Suprapubic skin (tissue), 4 donors: ENCODE measurements around the gene TTC36. TPM values are rescaled to one million over a fixed set of nuclear protein-coding genes. Genes with fewer than 3 reads are reported as not detected.
"Not testable (repeated sequence)": the region's sequence is repeated elsewhere in the genome, so short reads cannot be mapped to it uniquely, and the experiment has no call there.

ENCODE experiments used
- DNase-seq, 2 donors: peaks; one replicate each; pipeline ENCODE4 v3.0.0-alpha.2; 2019; ENCODE audit warnings: low spot score in 2 of 2
- H3K27ac ChIP-seq: fragments of 200-600 bp; sonication (generic); one replicate; pipeline ENCODE4 v1.5.1; 2019
- H3K27me3 ChIP-seq: fragments of 200-600 bp; sonication (generic); one replicate; pipeline ENCODE4 v1.5.1; 2019
- H3K36me3 ChIP-seq: fragments of 200-600 bp; sonication (generic); one replicate; pipeline ENCODE4 v1.5.1; 2019
- H3K4me1 ChIP-seq: fragments of 200-600 bp; sonication (generic); one replicate; pipeline ENCODE4 v1.5.1; 2019
- H3K4me3 ChIP-seq: fragments of 200-600 bp; sonication (generic); one replicate; pipeline ENCODE4 v1.5.1; 2019; ENCODE audit warnings: mild to moderate bottlenecking
- H3K9me3 ChIP-seq: fragments of 200-600 bp; sonication (generic); one replicate; pipeline ENCODE4 v1.5.1; 2019
- EP300 ChIP-seq: sonication (generic); formaldehyde crosslinking; IDR thresholded peaks from one replicate; pipeline ENCODE4 v1.6.1; 2017; ENCODE audit warnings: antibody characterized with exemption
- POLR2A ChIP-seq, 2 donors: fragments of 450-650 bp; IDR thresholded peaks; one replicate each; pipeline ENCODE4 v1.6.1; 2017; ENCODE audit warnings: antibody characterized with exemption in 2 of 2, mild to moderate bottlenecking in 2 of 2, moderate library complexity in 2 of 2
- POLR2AphosphoS5 ChIP-seq, 3 donors: sonication (generic); formaldehyde crosslinking; IDR thresholded peaks; one replicate each; pipeline ENCODE4 v1.6.1; 2017; ENCODE audit warnings: antibody characterized with exemption in 3 of 3
- WGBS: methylation state at CpG from one replicate; pipeline ENCODE4 v1.1.5; 2018; 5-methylcytosine and 5-hydroxymethylcytosine counted together
- total RNA-seq, 4 donors: library from RNA; depleted of rRNA; stranded (reverse); fragments of >200 nt; gene quantifications; one replicate each; pipeline ENCODE4 v1.1.0, GENCODE V29; 2016
- TF ChIP-seq, protein P1 (sequence below), 2 donors: fragments of 200-600 bp in 1 of 2; fragments of 450-650 bp in 1 of 2; sonication (generic) in 1 of 2; IDR thresholded peaks; one replicate each; pipeline ENCODE4 v1.5.1; 2016 to 2019; ENCODE audit warnings: antibody characterized with exemption in 2 of 2, mild to moderate bottlenecking in 1 of 2, moderate library complexity in 1 of 2

Gene TTC36
- total RNA-seq, 4 donors from 2014 or later: 3.0 TPM; not detected in 3

DNA sequence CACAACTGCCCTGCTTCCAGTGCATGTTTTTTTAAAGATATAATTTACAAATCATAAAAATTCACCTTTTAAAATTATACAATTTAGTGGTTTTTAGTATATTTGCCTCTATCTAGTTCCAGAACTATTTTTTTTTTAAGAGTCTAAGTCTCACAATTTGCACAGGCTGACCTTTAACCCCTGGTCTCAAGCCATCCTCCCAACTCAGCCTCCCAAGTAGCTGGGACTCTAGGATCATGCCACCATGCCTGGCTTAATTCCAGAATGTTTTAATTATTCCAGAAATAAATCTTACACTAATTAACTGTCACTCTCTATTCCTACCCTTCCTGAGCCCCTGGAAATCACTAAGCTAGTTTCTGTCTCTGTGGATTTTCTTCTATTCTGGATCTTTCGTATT is 43.5 kb downstream of the TTC36 start:
- H3K27me3 ChIP-seq: no peaks in the 10 kb centered on the region
- 91% methylated on average over 1 of the region's 1 CpG for WGBS
- H3K27ac ChIP-seq: no peak overlapping the region
- H3K9me3 ChIP-seq: no peaks in the 10 kb centered on the region
- DNase-seq: no peak
- peaks cover 37% of the 10 kb centered on the region for H3K4me1 ChIP-seq
- TF ChIP-seq POLR2AphosphoS5 (IDR thresholded peaks at IDR 0.05) (no peak), EP300 (no peak), POLR2A (IDR thresholded peaks at IDR 0.05) (no peak)
- TF ChIP-seq, protein P1, sequence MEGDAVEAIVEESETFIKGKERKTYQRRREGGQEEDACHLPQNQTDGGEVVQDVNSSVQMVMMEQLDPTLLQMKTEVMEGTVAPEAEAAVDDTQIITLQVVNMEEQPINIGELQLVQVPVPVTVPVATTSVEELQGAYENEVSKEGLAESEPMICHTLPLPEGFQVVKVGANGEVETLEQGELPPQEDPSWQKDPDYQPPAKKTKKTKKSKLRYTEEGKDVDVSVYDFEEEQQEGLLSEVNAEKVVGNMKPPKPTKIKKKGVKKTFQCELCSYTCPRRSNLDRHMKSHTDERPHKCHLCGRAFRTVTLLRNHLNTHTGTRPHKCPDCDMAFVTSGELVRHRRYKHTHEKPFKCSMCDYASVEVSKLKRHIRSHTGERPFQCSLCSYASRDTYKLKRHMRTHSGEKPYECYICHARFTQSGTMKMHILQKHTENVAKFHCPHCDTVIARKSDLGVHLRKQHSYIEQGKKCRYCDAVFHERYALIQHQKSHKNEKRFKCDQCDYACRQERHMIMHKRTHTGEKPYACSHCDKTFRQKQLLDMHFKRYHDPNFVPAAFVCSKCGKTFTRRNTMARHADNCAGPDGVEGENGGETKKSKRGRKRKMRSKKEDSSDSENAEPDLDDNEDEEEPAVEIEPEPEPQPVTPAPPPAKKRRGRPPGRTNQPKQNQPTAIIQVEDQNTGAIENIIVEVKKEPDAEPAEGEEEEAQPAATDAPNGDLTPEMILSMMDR (IDR thresholded peaks at IDR 0.05): no peak
- H3K36me3 ChIP-seq: no peaks in the 10 kb centered on the region
- H3K4me3 ChIP-seq: no peak overlapping the region

DNA sequence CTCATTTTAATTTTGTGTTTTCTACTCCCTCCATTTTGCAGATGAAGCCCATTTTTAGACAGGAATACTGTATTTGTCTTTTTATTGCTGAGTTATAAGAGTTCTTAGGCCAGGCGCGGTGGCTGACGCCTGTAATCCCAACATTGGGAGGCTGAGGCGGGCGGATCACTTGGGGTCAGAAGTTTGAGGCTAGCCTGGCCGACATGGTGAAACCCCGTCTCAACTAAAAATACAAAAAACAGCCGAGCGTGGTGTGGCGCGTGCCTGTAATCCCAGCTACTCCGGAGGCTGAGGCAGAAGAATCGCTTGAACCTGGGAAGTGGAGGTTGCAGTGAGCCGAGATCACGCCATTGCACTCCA is 44.4 kb downstream of the TTC36 start:
- Histone ChIP-seq H3K4me1 (peaks cover 38% of the 10 kb centered on the region), H3K27ac (peak overlapping the region; percentile 98), H3K4me3 (peak overlapping the region; percentile 97)
- not testable (repeated sequence) for H3K36me3 ChIP-seq, H3K27me3 ChIP-seq, DNase-seq, H3K9me3 ChIP-seq
- WGBS: 17% methylated on average over 15 of the region's 15 CpGs

DNA sequence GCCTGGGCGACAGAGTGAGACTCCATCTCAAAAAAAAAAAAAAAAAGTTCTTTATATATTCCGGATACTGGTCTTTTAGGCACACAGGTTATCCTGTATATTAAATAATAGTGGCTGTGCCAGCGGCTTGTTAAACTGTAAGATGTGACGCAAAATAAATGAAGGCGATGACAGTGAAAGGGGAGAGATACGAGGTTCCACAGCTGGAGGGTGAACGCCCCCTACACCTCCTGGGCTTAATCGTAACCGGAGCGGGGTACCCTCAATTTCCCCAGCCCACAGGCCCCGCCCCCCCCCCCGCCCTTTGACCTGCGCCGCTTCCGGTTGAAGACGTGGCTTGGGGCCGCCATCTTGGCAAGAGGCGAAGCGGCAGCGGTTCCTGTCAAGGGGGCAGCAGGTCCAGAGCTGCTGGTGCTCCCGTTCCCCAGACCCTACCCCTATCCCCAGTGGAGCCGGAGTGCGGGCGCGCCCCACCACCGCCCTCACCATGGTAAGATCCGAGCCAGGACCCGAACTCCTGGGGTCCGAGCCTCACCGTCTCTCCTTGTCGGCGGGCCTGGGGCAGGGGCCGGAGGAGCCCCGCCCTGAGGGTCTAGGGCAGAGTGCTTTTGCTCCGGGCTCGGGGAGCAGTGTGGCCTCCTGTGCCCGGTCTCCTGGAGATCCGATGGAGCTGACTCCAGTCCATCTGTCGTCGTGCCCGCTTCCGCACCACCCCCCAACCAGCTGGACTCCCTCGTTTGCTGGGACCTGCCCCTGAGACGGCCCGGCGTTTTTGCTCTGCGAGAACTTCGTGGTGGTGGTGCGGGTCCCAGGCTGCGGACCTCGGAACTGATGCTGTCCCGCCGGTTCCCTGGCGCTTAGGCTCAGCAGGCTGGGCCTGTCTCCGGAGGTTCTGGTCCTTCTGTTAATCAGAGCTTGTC is 45.0 kb downstream of the TTC36 start, which contains the start of gene ARCN1:
TSS of gene ARCN1 (plus strand) at position 349 of the 920 bp plus-strand sequence. CDS start at position 488, 139 bp downstream.
- WGBS: 1% methylated on average over 28 of the region's 55 CpGs
- Histone ChIP-seq H3K27me3 (no peaks in the 10 kb centered on the region), H3K4me3 (peak within 1 kb of the TSS; percentile 97), H3K36me3 (no peaks in the 10 kb centered on the region), H3K27ac (peak within 1 kb of the TSS; percentile 98), H3K4me1 (peaks cover 44% of the 10 kb centered on the region), H3K9me3 (no peaks in the 10 kb centered on the region)
- TF ChIP-seq EP300 (no peak), POLR2A (IDR thresholded peaks at IDR 0.05) (peak in 1 of 2 donors; percentile 61)
- peak; percentile 88 to 92 for DNase-seq

DNA sequence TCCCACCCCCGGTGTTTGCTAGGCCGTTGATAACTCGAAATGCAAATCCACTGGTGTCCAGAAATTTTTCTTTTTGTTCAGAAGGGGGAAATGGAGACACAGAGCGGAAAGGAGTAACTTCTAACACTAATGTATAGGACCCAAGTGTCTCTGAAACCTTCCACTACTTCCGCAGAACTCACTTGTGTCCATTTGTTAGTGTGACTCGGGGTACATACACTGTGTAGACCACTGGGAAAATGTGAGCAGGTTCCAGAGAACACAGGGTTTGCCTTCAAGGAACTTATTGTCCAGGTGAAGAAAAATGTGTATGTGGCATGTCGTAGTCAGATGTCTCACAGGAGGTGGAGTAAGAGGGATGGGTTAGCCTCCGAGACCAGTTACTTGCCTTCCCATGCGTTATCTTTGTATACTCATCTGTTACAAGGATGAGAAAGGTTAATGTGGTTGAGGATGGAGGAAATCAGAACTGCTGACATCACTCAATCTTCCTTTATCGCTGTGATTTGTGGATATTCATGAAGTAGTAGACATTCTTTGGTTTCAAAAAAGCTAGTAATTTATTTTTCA is 45.8 kb downstream of the TTC36 start:
- H3K36me3 ChIP-seq: no peaks in the 10 kb centered on the region
- no peak for DNase-seq
- H3K27me3 ChIP-seq: no peaks in the 10 kb centered on the region
- 2% methylated on average over 10 of the region's 10 CpGs for WGBS
- peak overlapping the region; percentile 98 for H3K27ac ChIP-seq
- H3K4me3 ChIP-seq: peak overlapping the region; percentile 97
- H3K9me3 ChIP-seq: no peaks in the 10 kb centered on the region
- peaks cover 48% of the 10 kb centered on the region for H3K4me1 ChIP-seq
- TF ChIP-seq EP300: no peak
- TF ChIP-seq POLR2AphosphoS5 (IDR thresholded peaks at IDR 0.05): no peak

DNA sequence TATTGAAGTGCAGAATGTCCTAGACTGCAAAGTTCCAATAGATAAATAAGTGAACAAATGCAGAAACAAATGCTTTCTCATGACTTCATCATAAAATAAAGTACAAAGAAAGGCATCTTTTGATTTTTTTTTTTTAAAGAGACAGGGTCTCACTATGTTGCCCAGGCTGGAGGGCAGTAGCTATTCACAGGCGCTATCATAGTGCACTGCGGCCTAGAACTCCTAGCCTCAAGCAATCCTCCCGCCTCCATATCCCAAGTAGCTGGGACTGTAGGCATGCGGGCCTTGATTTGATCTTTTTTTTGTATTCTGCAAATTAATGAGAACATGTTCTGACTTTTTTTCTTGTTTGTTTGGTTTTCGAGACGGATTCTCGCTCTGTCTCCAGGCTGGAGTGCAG is 47.4 kb downstream of the TTC36 start:
- WGBS: 76% methylated on average over 7 of the region's 7 CpGs
- Histone ChIP-seq H3K9me3 (no peaks in the 10 kb centered on the region), H3K27me3 (no peaks in the 10 kb centered on the region), H3K4me1 (peaks cover 48% of the 10 kb centered on the region), H3K27ac (no peak overlapping the region), H3K36me3 (no peaks in the 10 kb centered on the region), H3K4me3 (peak overlapping the region; percentile 97)
- DNase-seq: no peak
- no peak for TF ChIP-seq POLR2A (IDR thresholded peaks at IDR 0.05)

DNA sequence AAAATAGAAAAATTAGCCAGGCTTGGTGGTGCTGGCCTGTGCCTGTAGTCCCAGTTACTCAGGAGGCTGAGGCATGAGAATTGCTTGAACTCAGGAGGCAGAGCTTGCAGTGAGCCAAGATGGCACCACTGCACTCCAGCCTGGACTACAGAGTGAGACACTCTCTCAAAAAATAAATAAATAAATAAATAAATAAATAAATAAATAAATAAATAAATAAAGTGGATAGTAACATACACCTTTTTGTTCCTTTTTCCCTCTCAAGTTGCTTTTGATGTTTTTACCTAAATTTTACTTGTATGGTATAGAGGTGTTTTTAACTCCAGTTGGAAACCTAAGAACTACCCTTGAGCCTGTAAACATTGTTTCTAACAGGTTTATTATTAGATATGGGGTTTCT is 50.7 kb downstream of the TTC36 start:
- not testable (repeated sequence) for DNase-seq, H3K27me3 ChIP-seq, H3K9me3 ChIP-seq, H3K4me3 ChIP-seq, H3K27ac ChIP-seq
- Histone ChIP-seq H3K36me3 (peaks cover 16% of the 10 kb centered on the region), H3K4me1 (peaks cover 47% of the 10 kb centered on the region)

Other genes with a start within 250 kb of the TTC36 start
- gene CD3E, start 222.7 kb upstream of the TTC36 start, total RNA-seq: 1 to 10 TPM in 1 of 4 donors, under 1 TPM in 2, not detected in 1; 0.55 to 3.3 (median 0.79) TPM
- 1 to 10 TPM in 2 of 4 donors, not detected in 2; 1.8 to 4.4 TPM for gene CD3D, start 184.8 kb upstream of the TTC36 start, total RNA-seq
- 1 to 10 TPM in 1 of 4 donors, under 1 TPM in 1, not detected in 2; 0.73 to 1.2 TPM for gene CD3G, start 183.1 kb upstream of the TTC36 start, total RNA-seq
- 10 to 100 TPM; 37.0 to 81.8 (median 50.4) TPM for gene UBE4A, start 167.9 kb upstream of the TTC36 start, total RNA-seq
- 10 to 100 TPM; 26.6 to 70.0 (median 49.7) TPM for gene ATP5MG, start 125.9 kb upstream of the TTC36 start, total RNA-seq
- 100 to 1,000 TPM in 1 of 4 donors, 10 to 100 TPM in 3; 61.8 to 150 (median 80.1) TPM for gene KMT2A, start 91.0 kb upstream of the TTC36 start, total RNA-seq
- gene TMEM25, start 3.7 kb downstream of the TTC36 start, total RNA-seq: 10 to 100 TPM; 24.9 to 32.1 (median 27.3) TPM
- 10 to 100 TPM; 16.3 to 25.7 (median 22.1) TPM for gene IFT46, start 38.5 kb downstream of the TTC36 start, total RNA-seq
- 10 to 100 TPM; 70.3 to 80.7 (median 77.0) TPM for gene ARCN1, start 44.9 kb downstream of the TTC36 start, total RNA-seq
- 100 to 1,000 TPM in 2 of 4 donors, 10 to 100 TPM in 2; 48.7 to 117 (median 77.3) TPM for gene PHLDB1, start 80.1 kb downstream of the TTC36 start, total RNA-seq
- not detected for gene TREH, start 152.2 kb downstream of the TTC36 start, total RNA-seq